NCI-H460 (cell line): Measurements from ENCODE around the gene MAPK1IP1L. TPM values are rescaled to one million over a fixed set of nuclear protein-coding genes. Genes with fewer than 3 reads are reported as not detected.
A peak's percentile ranks its signal among the peaks of the same experiment; 100 is the strongest.
"Not testable (repeated sequence)": the region's sequence is repeated elsewhere in the genome, so short reads cannot be mapped to it uniquely, and the experiment has no call there.

Source experiments
- DNase-seq: peaks from one replicate; pipeline ENCODE4 v3.0.0-alpha.2; 2016; ENCODE audit warnings: low read depth; ENCODE audit errors: extremely low read depth
- polyA plus RNA-seq: library from polyadenylated mRNA; depleted of rRNA; stranded (reverse); fragments of >200 nt; gene quantifications from 2 replicates; pipeline ENCODE4 v1.2.3, GENCODE V29; 2014; cell fraction: nucleus; rRNA removed
- total RNA-seq: library from RNA; depleted of rRNA; stranded (reverse); fragments of >200 nt; shearing (Covaris generic); gene quantifications from 2 replicates; pipeline ENCODE4 v1.2.3, GENCODE V29; 2014; rRNA removed

Gene MAPK1IP1L
- 129 and 131 TPM in 2 replicates for total RNA-seq
- polyA plus RNA-seq = 43.3 and 49.8 TPM in 2 replicates

DNA sequence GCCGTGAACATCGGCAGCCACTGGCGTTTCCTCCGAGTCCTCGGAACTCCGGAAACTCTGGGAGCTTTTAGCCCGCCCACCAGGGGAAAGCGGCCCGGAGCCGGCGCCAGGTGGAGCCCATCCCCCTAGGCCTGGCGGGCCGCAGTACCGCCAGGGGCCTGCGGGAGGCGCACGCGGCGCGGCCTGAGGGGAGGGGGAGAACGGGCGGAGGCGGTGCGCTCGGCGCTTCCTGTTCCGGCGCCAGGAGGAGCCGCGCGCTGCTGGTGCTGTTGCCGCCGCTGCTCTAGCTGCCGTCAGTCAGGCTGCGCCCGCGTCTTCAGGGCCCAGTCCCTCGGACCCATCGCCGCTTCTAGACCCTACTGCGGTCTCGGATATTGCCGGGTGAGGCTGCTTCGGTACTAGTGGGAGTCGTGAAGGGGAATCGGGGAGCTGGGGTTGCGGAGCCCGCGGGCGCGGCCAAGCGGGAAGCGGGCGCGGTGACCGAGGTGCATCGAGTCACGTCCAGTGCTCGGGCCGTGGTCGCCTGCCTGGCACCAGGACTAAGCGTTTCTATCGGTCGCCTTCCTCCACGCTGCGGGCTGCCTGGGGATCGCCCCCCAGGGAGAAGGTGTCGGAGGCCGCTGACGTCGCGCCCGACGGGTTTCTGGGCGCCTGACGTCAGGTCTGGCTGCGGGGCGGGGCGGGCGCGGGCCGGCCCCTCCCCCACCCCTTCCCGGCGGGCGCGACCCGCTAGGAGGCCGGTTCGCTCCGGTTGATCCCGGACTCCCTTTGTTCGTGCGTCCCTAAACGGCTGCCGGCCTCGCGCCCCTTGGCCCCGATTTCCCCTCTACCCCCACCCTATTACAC is at the start of gene MAPK1IP1L:
Gene MAPK1IP1L (plus strand): TSS at position 225 of the 846 bp plus-strand sequence. CDS start 10,037 bp downstream, outside the sequence.
- peak; percentile 89 for DNase-seq

DNA sequence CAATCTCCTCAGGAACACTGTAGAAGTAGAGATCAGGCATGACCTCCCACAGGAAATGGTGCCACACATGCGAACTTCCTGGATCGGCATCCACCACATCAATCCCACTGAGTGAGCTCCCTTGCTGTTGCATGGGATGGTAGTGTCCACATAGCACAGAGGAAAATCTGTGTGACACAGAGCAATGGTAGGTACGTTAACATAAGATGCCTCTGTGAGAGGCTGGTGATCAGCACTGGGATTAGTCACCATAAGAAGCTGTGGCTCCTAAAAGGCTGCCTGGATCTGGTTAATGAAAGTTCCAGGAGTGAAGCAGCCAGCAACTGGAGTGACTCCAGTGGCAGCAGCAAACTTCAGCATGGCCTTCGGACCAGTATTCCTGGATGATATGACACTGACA is 46.4 kb upstream of the MAPK1IP1L start:
- DNase-seq = no peak

DNA sequence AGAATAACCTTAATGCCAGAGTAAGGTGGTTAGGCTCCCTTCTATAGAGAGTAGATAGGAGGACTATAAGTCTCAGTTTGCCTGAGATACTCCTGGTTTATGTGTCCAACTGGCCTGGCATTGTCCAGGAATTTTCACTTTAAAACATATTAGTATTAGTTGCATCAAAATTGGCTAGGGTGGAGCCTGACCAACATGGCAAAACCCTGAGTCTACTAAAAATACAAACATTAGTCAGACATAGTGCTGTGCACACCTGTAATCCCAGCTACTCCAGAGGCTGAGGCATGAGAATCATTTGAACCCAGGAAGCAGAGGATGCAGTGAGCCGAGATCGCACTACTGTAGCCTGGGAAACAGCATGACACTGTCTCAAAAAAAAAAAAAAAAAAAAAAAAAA is 36.4 kb upstream of the MAPK1IP1L start:
- DNase-seq = no peak

DNA sequence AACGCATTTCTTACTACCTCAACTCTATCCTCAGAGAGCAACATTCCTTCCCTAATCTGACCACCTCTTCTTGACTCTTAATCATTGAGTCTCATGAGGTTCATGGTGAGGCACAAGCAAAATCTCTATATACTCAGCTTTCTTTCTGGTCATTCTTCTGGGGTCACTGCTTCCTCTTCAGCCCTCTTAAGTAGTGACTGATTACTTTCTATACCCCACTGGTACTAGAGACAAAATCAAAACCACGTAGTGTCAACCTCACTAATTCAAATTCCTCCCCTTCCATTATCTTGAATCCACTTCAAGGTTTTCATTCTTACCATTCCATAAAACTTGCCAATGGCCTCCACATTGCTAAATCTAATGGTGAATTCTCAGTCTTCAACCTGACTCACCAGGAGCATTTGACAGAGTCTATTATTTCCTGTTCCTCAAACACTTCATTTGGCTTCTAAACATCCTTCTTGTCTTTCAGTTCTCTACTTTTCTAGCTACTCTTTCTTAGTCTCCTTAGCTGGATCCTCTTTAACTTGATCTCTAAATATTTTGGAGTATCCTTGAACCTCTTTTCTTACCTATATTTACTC is 31.4 kb upstream of the MAPK1IP1L start:
- DNase-seq = no peak

DNA sequence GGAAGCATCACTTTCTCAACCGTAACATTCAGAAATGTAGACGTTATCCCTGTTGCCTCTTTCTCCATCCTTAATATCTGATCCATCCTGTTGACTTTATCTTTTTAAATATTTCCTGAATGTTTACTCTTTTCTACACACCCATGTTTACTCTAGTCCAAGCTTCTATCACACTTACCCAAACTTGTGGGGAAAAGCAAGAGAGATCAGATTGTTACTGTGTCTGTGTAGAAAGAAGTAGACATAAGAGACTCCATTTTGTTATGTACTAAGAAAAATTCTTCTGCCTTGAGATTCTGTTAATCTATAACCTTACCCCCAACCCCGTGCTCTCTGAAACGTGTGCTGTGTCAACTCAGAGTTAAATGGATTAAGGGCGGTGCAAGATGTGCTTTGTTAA is 27.1 kb upstream of the MAPK1IP1L start:
- DNase-seq = not testable (repeated sequence)

DNA sequence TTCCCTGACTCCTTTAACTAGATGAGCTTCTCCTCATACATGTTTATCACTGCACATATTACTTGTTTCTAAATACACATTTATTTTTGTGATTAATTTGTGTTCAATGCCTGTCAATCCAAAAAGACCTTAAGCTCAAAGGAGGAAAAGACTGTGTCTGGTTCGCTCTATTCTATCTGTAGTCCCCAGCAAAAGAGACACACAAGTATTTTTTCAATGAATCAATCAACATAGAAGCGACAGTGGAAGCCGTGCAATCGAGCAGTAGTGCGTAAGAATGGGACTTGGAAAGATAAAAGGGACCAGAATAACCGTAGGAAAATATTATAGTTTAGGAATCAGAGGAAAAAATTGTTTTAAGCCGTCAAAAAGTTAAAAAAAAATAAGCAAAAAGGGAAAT is 25.5 kb upstream of the MAPK1IP1L start:
- DNase-seq = no peak

DNA sequence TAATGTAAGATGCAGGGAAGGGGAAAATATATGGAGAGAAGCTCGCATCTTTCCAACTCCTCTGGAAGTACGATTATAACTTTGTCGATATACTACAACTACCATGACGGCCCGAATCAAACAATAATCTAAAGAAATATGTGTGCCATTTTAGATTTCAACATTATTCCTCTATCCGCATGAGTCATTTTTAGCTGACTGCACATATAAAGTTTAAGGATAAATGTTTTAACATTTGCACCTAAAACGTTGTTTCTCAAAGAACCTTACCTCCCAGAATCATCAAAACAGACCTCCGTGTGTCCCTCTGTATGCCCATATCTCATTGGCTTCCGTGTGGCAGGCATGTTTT is 25.0 kb upstream of the MAPK1IP1L start:
- DNase-seq = no peak

DNA sequence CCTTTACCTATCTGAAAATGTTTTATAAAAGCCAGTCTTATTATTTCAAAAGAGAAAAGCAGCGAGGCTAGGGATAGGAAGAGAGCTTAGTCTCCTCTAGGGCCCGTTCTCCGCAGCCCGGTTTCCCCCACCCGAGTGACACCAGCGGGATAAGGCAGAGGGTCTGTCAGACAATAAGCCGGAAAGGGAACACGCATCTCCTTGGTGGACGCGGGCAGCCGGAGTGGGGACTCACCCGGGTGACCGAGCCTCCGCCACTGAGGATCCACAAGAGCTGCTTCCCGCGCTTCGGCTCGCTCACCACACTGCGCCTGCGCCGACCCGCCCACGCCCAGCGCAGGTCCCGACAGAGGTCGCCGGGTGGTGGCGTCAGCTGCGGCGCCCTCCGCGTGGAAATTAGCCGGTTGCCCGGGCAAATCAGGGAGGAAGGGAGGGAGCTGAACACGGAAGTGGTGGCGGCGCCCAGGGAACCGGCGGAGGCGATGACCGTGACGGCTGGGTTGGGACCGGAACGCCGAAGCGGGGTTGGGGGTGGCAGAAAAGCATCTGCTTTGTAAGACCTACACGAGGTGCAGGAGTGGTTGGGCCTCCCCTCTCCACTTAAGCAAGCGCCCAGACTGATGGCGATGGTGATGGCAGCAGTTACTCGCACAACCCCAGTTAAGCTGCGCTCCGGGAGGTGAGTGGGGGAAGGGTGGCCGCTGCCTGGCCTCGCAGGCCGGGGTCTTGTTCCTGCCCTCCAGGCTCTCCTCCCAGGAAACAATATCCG is 24.5 kb upstream of the MAPK1IP1L start, which contains the start of the genes SOCS4 and WDHD1:
Gene SOCS4 (plus strand): TSS at position 444 of the 769 bp plus-strand sequence. CDS start 15,806 bp downstream, outside the sequence.
Gene WDHD1 (minus strand): TSS at position 307 of the 769 bp plus-strand sequence. CDS start 312 bp downstream, outside the sequence.
- peak; percentile 93 for DNase-seq

DNA sequence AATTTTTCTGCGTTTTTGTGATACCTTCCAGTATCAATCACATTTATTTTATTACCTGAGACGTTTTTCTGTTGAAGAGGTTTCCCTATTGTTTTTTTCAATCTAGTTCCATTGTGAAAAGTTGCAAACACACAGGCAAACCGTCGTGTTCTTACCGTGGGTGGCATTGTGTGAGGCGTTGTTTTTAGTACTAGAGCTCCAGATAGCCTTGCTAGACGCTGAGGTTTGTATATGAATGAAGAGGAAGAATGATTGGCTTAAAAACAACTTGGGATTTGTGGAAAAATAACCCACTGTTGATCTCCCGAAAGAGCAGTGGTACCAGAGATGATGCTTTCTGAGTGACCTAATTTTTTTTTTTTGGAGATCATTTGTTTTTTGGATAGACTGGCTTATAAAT is 23.4 kb upstream of the MAPK1IP1L start:
- DNase-seq = no peak

DNA sequence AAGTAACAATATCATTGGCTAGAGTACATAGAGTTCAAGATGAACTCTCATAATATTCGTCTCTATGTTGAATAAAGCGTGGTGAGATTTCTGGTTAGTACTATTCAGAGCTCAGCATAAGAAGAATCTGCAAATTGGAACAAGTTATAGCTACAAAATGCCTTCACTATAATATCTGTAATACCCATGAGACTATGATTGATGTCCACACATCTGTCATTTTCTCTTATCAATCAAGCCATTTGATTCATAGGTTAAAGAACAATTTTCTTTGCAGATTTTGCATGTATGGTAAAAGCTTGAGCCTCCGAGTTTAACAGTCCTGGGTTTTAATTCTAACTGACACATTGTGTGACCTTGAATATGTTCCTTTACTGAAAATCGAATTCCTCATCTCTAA is 23.0 kb upstream of the MAPK1IP1L start:
- DNase-seq = no peak

DNA sequence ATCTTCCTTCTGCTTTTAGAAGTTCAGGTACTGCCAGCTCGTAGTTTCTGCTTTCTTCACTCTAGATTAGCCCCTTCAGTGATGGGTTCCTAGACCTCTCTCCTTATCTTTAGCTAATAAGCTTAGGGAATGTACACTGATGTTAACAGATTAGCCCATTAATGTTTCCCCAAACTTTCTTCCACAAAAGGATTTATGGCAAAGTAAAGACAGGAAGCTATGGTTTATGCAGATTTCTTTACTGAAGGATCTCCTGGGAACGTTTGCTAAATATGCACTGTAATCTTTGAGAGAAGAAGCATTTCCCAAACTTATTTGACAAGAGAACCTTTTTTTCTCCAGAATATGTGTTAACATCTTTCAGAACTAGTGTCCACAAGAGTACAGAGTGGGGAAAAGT is 20.3 kb upstream of the MAPK1IP1L start:
- no peak for DNase-seq

DNA sequence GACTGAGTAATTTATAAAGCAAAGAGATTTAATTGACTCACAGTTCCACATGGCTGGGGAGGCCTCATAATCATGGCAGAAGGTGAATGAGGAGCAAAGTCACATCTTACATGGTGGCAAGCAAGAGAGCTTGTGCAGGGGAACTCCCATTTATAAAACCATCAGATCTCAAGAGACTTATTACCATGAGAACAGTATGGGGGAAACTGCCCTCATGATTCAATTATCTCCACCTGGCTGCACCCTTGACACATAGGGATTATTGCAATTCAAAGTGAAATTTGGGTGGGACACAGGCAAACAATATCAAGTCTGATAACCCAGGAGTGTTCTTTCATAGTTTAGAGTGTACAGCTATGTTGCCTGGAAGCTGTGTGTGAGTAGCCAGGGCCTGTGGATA is 13.5 kb upstream of the MAPK1IP1L start:
- DNase-seq = not testable (repeated sequence)

DNA sequence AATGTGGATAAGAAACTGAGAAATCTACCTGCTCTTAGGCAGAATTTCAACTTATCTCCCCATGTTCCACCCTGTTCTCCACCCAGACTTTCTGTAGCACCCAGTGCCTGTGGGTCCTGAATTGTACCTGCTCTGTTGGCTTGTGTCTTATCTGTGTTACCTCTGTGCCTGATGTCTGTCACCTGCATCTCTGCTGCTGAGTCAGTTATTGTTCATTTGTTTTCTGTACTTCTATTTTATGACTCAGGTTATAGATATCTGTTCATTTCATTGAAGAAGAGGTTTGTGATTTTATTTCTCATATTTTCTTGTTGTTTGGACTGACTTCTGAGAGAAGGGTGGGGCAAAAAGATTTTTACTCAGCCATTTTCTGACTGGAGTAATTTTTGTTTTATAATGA is 12.7 kb upstream of the MAPK1IP1L start:
- no peak for DNase-seq

DNA sequence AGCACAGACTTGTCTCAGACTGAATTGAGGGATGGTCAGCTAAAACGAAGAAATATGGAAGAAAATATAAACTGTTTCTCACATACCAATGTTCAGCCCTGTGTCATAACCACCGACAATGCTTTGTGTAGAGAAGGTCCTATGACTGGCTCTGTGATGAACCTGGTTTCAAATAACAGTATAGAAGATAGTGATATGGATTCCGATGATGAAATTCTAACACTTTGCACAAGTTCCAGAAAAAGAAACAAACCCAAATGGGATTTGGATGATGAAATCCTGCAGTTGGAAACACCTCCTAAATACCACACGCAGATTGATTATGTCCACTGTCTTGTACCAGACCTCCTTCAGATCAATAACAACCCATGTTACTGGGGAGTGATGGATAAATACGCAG is 7.9 kb upstream of the MAPK1IP1L start:
- no peak for DNase-seq

DNA sequence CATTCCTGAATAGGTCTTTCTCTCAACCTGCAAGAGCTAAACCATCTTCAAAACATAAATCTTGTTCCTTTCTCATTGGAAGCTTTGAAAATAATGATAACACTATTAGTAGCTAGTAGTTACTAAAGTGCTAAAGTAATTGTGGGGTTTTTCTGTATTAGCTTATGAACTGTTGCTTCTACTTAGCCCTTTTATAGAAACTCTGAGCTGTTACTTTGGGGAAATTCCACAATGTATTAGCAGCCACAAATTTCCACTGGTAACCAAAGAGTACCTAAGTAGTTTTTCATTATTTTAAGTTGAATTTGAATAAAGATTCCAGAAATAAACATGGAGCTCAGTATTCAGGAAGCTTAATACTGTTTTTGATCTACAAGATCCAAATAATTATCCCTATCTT is 6.4 kb upstream of the MAPK1IP1L start:
- no peak for DNase-seq

DNA sequence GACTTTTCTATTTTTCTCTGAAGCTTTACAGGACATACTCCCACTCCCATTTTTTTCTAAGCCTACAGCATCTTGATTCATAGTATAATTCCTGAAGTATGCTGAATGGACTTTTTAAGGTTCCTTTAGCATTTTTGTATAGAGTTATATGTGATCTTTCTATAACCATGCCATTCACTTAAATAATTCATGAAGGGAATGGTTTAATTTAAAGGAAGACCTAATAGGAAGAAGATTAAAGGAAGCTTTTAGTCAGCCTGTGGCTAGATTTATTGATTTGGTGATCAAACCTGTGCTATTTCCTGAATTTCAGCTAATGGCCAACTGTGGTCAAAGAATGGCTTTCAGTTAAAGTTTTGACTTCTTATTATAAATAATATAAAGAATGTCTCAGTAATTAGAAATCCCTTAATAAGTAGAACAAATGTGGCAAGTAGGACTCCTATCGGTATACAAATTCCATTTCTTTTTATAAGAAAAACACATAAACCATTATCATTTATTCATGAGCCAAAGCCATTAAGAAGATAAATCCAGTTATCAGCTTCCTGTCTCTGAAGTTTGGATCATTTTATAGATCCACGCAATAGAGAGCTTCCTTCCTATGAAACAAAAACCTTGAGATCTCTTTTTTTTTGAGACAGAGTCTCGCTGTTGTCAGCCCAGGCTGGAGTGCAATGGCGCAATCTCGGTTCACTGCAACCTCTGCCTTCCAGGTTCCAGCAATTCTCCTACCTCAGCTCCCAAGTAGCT is 4.0 kb upstream of the MAPK1IP1L start:
- DNase-seq = no peak

DNA sequence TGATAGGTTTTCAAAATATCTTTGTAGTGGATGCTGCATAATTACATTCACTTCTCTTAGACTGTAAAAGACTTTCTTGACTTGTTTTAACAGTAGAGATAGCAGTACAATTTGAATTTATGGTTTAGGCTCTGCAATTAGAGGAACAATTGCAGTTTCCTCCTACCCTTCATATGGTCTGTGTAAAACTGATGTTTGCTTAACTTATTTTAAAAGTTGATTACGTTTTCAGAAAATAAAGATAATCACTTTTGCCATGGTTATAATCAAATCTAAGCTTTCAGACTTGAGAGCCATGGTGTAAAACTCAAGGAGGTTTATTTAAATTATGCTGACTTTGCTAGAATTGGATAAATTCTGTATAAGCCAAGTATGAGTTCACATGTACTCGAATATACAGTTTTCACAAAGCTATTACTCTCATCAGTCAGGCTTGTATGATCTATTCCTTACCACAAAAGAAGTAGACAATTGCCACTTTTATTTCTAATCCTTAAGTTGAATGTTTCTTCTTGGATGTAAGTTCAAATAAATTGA is 2.5 kb upstream of the MAPK1IP1L start:
- DNase-seq = no peak

DNA sequence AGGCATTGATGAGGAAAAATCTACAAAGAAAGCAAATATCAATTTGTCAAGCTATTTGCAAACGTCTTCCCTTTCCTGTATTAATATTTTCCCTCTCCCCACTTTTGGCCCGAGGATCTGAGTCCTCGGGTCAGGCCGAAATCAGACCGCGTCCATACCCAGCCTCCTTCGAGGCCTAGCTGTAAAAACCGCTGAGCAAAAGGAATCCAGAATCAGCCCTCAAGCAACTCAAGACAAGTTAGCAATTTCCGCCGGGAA is 353 bp upstream of the MAPK1IP1L start:
- no peak for DNase-seq

DNA sequence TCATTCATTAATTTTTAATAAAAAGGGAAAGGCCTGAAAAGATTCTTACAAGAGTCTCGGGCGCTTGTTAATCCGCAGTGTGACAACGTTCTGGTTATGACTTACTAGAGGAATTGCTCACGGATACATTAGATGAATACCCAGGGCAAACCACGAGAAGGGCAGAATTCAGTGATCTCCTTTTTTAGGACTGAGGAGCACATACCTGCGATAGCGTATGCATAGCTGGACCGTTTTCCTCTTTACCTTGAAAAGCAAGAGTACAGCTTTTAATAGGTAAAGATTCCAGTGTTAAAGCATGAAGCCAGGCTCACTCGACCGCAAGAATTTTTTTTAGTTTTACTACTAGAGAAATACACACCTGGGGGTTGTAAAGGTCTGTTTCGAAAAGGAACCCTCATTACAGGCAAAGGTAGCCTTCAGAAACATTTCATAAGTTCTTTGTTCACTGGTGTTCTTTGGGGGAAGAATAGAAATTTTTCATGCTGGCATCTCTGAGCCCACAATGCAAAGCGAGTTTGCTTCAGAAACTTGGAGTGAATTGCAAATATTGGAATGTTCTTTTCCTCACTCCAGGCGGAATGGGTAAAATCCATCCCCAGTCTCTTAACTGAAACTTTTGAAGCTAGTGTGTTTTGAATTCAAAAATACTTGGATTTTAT is 953 bp downstream of the MAPK1IP1L start:
- no peak for DNase-seq

DNA sequence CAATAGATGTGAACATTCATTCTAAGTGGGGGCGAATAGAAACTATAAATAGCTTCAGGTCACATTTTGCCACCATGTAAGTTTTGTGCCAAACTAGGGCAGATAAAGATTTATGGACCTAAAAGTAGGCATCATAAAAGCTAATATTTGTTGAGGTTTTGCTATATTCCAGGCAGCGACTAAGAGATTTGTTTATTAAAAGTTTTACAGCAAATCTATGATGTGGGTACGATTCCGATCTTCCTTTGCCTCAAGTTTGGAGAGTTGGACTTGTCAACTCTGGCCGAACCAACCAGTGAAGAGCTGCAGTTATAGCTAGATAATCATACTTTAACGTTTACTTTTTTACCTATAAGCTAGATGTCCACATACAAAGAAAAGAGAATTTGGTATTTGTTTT is 1.6 kb downstream of the MAPK1IP1L start:
- no peak for DNase-seq
